NOMO-1 (cell line): ENCODE measurements around the gene CHRND.
A peak's percentile ranks its signal among the peaks of the same experiment; 100 is the strongest.

Experiments used
- DNase-seq, 2 experiments: peaks; one replicate each; lab custom pipeline; 2025; ENCODE audit not compliant: unreplicated experiment in 2 of 2; lab: John Stamatoyannopoulos, UW

CHRND gene

DNA sequence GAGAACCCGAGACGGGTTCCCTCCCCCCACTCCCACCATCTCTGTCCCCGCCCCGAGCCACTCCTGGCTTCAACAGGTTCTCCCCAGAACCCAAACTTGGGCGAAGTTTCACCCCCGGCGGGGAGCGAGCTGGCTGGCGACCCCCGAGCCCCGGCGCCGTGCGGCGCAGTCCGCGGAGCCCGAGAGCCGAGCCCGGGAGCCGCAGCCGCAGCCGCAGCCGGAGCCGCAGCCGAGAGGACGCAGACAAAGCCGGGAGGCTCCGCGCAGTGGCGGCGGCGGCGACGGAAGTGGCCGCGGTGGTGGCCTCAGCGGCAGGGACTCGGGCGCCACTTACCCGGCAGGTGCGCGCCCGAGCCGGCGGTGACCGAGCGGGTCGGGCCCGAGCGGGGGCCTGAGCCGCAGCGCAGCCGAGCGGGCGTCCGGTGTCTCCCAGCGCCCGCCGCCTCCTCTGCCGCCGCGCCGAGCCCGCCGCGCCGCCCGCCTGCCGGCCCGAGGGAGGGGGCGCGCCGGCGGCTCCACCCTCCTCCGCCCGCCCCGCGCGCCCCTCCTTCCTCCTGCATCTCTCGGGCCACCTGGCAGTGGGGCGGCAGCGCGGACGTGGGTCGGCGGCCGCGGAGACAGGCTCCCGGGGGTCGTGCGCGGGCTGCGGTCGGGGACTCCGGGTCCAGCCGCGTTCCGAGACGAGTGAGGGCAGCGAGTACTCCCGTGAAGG lies 38.4 kb upstream of the CHRND start, which contains the start of gene ECEL1:
Gene ECEL1, minus strand, starts transcription at position 450 of the 712 bp plus-strand sequence. CDS start 1,181 bp downstream, outside the sequence.
- peak in 1 of 2 experiments; percentile 9 for DNase-seq

DNA sequence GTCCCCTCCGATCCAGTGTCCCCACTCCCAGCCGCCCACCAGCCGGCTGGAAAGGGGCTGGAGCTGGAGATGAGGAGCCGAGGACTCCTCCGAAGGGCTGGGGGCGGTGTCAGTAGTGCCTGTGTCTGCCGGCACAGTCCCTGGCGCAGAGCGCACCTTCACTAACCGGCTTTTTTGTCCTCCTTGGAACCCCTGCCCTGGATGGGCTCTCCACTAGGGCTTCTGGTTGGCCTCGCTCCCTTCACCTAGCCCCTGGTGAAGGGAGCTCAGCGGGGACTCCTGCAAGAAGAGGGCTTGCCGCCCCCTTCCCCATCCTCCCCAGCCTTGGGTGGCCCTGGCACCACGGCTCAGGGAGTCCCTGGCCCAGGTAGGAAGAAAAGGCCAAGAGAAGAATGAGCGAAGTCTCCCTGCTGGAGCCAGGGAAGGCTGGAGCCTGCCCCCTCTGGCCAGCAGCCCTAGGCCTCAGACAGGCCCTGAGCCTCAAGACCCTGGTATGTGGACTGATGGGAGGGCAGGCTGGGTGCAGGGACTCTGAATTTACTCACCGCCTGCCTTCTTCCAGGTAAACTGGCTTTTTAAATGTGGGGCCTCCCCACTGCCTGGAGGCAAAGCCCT lies 37.8 kb upstream of the CHRND start:
- DNase-seq = no peak

DNA sequence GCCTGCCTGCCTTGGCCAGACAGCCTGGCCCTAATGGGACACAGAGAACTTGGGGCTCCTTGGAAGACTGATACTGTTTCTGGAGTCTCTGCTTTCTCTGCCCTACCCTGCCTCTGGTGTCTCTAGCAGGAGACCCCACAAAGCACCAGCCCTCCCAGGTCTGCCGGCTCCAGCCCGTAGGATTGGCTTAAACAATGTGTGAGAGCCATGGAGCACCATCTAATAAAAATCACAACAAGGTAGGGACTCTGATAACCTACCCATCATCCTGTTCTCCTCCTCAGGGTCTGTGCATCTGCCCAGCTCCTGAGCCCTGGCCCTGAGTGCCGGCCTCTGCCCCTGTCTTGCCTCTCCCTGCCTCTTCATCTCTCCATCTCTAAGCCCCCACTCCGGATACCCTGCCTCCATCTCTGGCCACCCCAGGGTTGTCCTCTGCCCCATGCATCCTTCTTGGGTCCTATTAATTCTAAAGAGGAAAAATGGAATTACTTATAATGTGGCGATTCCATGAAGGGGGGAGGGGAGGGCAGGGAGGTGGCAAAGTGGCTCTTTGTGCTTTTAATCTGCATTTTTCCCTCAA lies 37.1 kb upstream of the CHRND start:
- no peak for DNase-seq

DNA sequence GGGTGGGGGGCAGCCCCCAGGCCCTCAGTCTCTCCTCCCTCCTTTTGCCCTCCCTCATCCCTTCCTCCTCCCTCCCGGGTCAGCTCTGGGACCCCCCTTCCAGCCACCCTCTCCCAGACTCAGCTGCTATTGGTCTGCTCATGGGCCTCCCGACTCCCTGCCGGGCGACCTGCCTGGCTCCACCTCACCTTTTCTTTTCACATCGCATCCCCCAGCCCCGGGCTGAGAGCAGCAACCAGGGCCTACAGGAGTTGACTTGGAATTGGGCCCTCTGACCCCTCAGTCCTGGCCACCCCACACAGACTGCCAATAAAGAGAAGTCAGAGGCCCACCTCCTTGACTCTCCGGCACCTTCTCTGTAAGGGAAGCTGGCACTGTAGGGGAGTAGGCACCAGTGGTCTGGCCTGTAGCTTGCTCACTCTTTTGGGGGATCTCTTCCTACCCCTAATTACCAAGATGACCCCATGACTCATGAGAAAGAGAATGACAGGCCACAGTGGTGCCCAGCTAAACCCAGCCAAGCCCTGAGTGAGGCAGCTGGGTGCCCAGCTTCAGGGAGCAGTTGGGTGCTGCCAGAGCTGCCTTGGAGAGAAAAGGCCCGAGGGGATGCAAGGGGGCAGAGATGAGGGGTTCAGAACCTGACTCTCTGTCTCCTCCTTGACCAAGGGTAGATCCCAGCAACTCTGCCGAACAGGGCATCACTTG lies 36.3 kb upstream of the CHRND start:
- DNase-seq = no peak

DNA sequence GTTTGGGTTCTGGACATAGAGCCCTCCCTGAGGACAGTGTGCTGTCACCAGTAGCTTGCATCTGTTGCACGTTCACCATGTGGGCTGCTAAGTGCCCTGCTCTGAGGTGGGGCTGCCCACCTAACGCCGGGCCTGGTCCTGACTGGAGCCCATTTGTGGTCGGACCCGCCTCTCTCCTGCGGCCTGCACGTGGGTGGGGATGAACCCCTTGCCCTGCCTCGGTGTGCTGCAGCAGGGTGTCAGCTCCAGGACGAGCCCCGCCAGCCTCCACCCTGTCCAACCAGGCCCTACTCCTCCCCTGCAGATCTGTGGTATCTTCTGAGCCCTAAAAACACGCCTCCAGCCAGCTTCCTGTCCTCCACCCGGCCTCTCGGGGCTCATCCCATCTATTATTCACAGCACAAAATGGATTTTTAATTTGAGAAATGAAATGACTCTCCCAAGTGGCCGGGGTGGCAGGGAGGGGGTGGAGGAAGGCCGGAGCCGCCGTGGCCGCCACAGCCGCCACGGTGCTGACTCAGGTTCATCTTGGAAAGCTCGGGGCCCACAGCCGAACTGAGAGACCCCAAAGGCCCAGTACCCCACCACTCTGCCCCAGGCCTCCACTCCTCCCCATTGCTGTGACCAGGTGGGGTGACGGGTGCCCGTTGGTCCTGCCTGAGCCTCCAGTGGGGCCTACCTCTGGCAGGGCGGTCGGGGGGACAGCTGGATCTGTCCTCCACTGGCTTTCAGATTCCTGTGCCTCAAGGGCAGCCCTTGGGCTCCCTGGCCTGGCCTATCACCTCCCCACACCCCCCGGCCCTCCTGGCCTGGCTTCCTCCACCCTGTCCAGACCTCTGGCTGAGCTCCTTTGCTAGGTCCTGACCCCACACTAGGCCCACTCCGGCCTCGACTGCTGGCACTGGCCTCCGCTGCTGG lies 35.5 kb upstream of the CHRND start:
- no peak for DNase-seq

DNA sequence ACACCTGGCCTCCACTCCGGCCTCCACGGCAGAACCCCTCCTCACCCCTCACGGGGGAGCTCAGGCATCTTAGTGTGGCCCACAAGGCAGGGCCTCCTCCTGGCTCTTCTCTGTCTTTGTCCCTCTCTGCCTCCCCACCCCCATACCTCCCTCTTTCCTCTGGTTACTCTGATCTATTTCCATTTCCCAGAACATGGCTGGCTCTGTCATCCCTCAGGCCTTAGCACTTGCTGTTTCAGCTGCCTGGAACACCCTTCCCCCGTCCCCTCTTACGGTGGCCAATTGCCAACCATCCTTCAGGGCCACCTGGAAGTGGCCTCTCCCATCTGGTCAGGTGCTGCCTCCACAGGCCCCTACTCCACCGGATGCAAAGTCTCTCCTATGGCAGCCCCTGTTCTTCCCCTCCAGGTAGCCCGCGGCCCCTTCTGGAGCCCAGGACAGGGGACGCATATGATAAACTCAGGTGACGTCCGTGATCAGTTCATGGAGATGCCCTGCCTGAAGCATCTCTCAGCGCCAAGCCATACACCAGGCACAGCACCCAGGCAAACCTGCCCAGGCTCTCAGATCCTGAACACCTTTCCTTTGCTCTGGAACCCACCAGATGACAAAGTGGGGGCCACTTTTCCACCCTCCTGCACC lies 34.7 kb upstream of the CHRND start:
- DNase-seq = no peak

DNA sequence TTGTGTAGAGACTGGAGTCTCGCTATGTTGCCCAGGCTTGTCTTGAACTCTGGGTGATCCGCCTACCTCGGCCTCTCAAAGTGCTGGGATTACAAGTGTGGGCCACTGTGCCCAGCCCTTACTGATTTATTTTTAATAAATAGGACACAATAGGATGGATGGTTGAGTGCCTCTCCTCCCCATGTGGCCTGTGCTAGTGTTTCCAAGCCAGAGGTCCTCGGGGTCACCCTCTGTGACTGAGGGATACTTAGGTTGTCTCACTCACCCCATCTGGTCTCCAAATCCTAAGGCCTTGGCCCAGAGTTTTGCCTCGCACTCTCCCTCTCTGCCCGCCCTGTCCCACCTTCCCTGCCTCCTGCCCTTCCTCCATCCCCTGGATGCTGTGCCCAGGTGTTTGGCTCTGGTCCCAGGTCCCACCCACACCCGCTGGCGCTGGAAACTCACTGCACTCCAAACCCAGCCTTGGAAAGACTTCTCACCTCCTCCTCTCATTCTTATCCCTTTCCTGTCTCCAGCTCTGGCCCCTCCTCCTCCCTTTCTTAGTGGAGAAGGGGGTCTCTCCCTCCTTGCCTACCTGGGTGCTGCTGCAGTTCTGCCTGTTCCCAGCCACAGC lies 33.6 kb upstream of the CHRND start:
- no peak for DNase-seq

DNA sequence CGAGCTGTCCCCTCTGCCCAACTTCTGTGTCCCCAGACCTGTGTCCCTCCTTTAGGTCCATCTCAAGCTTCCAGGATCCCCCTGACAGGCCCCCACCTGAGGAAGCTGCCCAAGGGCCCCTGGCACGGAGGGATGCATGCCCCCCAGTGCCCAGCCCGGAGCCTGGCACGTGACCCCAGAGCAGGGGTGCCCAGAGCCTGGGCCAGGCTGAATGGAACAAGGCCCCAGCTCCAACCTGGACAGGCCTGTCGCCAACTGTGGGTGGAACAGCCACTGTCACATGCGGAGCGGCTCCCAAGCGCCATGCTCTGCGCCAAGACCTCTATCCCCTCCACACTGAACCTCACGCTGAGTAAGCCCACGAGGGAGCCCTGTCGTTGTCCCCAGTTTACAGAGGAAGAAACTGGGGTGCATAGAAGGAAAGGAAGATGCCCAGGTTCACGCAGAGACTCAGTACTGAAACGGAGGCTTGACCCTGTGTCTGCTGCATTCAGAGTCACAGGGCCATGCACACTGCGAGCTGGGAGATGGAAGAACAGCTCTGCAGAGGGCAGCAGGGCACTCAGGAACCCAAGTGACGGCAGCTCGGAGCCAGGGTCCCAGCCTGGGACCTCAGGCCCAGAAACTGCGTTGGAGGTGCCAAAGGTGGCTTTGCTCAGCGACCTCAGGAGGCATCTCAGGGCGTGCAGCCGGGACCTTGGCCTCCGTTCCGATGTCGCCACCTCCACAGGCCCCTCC lies 32.8 kb upstream of the CHRND start:
- no peak for DNase-seq

DNA sequence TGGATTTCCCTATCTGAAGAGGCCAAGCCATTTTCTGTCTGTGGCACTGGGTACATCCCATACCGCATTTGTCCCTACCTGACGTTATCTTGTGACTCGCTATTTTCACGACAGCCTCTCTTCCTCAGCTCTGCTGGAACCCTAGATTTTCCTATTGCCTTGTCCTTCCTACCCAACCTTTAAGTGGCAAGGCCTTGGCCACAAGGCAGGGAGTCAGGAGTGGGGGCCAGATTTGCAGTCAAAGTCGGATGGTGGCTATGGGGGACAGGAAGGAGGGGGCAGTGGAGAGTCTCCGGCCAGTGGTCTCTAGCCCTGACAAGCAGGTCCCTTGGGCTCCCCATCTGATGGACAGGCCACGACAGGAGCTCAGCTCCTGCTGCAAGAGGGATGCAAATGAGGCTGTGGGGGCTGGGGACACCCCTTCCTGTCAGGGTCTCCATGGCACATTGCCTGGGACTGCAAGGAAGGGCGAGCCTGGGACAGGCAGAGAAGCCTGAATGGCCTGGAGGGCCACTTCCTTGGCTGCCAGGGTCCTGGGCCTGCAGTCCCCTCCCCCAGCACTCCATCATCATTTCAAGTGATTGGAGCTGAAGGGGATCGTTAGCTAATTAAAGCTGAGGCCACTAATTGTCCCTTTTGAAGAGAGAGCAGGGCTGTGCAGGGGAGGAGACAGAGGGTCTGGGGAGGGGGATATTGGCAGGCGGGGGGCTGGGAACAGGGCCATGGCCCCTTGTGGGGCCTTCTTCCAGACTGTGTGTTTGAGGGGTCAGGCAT lies 32.1 kb upstream of the CHRND start:
- DNase-seq = no peak

DNA sequence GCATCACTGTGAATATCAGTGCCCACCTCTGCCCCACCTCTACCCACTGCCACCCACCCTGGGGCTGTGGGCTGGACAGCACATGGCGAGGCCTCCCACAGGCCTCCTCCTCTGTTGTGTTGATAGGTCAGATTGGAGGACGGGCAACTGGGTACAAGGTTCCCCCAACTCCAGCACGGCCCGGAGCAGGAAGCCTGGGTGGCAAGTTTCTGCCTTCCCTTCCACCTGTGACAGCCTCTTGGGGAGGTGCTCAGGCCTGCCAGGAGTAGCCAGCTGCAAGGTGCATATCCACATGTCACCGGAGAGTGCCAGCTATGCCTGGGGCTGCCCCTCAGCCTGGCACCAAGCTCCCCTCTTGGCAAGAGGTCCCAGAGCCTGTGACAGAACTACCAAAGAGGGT lies 31.4 kb upstream of the CHRND start:
- no peak for DNase-seq

DNA sequence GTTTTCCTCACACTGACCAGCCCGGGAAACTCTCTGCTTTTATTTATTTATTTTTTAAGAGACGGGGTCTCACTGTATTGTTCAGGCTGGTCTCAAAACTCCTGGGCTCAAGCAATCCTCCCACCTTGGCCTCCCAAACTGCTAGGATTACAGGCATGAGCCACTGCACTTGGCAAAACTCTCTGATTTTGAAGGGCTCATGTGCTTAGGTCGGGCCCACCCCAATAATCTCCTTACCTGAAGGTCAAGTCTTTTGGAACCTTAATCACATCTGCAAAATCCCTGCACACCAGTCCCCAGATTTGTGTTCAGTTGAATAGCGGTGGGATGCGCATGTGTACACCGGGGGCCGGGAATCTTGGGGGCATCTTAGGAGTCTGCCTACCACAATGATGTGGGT lies 30.7 kb upstream of the CHRND start:
- DNase-seq = no peak

DNA sequence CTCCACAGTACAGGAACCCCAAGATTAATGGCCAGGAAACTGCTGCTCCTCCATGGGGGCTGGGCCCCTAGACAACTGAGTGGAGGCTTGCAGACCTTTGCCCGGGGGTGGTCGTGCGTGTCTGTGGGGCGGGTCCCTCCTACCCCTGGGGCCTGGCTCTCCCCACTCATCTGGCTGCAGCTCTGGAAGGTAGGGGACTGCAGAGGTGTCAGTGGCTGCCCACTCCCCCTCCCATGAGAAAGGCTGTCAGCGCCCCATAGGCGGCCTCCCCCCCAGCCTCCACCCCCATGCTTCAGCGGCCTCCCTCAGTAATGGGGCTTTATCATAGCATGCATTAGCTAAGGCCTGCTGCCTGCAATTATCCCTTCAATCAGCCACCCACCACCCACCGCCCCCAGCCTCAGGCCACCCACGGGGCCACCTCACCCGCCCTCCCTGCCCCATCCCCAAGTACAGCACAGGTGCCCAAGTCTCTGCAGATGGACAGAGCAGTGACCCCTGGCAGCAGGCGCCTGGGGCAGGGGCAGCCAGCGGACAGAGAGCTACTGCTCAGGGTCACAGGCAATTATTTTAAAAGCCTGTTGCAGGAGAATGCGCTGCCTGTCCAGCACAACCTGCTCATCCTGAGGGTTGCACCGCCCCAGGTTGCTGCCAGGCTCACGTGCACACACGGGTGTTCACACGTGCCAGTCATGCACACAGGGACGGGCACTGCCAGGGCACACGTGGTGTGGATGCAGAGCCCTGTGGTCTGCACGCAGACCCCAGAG lies 29.3 kb upstream of the CHRND start:
- no peak for DNase-seq

DNA sequence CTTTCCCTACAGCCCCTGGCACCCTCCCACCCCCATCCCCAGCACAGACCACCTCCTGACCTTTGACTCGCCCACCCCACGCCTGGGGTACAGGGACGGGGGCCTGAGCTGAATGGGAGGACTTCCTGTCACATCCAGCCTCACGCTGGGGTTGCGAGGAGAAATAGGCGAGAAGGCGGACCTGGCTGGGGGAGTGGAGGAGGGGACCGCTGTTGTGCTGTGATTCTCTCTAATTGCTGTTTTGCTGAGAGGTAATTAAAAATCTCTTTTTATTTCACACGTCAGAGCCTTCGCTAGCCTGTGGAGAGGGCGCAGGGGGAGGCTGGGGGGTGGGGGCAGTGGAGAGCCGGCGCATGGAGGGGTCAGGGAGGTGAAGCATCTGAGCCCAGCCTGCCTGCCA lies 28.6 kb upstream of the CHRND start:
- no peak for DNase-seq

DNA sequence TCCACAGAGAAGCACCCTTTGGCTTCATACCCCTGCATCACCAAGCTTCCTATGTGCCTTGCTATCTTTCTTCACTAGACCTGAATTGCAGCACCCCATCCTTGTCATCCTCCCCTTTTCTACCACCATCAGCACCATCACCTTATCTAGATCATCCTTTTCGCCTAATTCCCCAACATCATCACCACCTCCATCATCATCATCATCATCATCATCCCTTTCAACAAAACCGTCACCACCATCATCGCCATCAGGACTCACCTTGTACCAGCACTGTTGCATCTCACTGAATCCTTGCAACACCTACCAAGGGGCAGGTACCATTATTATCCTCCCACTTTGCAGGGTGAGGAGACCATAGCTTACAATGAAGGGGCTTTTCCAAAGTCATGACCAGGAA lies 27.5 kb upstream of the CHRND start:
- DNase-seq = no peak

DNA sequence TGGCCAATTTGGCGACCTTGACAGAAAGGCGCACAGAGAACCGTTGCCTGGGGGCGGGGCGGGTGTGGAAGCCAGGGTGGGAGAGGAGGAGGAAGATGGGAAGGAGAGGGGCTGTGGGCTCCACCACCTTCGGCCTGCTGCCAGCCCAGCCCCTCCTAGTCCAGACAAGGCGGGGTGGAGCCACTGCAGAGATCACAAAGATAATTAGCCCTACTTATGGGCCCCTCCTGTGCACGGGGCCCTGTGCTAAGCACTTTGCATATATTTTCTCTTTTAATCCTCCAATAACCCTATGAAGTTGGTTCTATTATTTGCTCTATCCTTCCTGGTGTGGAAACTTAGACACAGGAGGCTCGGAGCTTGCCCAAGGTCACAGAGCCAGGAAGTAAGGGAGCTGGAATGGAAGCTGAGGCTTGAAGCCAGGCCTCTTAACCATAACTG lies 24.6 kb upstream of the CHRND start:
- no peak for DNase-seq

DNA sequence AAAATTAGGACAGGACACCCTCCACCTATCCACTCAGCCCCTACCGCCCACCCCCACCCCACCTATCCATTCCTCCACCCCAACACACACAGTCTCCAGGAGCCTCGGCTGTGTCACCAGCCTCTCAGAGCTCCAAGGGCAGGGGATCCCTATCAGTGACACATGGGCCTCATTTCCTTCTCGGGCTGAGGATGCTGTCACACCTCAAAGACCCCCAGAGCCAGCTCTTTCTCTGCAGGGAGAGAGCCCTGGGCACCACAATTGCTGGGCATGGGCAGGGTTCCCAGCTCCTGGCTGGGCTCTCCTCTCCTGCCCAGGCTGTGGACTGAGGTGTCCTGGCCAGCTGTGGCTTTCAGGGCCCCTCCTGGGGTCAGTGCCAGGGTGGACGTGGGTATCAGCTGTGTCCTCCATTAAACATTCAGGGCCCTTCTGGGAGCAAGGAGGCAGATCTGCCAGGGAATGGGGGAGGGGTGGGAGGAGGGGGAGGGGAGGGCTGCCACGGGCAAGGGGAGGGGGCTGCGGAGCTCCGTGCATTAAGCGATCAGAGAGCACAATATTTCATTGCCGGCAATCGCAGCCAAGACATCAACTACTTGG lies 24.1 kb upstream of the CHRND start:
- no peak for DNase-seq

DNA sequence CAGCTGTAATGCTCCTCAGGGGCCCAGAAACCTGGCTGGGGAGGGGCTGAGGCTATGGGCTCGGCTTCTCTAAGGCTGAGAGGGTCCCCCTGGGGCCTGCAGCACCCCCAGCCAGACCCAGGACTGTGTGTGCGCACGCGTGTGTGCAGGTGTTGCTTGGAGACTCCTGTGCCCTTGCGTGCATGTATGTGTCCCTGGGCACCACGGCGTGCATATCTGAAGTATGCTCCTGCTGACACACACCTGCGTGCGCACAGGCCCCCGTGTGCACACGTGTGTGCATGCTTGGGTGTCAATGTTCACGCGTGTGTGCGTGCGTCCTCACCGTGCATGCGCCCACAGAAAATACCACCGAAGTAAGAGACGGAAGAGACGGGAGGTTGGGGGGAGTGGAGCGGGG lies 23.4 kb upstream of the CHRND start:
- no peak for DNase-seq
